GM19324 (cell line): ENCODE measurements around the gene KLF5.
"Not testable (repeated sequence)": the region's sequence is repeated elsewhere in the genome, so short reads cannot be mapped to it uniquely, and the experiment has no call there.

Source experiments
- ATAC-seq: cut with Tn5 transposase; IDR thresholded peaks from one replicate; pipeline ENCODE4 v1.9.1; 2021; ENCODE audit warnings: mild to moderate bottlenecking, moderate library complexity; ENCODE audit not compliant: unreplicated experiment, low FRiP score

The KLF5 gene

DNA sequence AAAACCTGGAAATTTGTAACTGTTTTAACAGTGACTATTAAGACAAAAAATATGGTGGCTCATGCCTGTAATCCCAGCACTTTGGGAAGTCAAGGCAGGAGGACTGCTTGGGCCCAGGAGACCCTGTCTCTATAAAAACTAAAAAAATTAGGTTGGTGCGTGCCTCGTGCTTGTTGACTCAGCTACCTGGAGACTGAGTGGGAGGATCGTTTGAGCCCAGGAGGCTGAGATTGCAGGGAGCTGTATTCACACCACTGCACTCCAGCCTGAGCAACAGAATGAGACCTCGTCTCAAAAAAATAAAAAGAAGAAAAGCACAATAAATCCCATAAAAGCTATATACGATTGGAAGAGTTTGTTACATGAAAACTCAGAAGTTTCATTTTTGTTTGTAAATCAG lies 23.7 kb downstream of the KLF5 start:
- ATAC-seq: no peak

DNA sequence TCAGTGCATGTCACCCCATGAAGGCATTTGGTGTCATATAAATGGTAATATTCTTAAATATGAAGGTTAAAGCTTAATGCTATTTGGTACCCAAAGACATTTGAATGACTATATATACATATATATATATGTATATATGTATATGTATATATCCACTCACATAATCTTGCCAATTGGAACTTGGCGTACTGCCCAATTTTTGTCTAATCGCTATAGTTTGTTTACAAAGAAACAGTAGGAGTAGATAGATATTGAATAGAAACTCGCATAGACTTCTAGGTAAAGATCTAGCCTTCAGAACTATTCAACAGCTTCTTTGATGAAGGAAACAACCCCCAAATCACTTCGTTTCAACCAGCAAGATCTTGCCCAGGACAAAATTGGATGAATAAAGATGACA lies 24.1 kb downstream of the KLF5 start:
- ATAC-seq: no peak

DNA sequence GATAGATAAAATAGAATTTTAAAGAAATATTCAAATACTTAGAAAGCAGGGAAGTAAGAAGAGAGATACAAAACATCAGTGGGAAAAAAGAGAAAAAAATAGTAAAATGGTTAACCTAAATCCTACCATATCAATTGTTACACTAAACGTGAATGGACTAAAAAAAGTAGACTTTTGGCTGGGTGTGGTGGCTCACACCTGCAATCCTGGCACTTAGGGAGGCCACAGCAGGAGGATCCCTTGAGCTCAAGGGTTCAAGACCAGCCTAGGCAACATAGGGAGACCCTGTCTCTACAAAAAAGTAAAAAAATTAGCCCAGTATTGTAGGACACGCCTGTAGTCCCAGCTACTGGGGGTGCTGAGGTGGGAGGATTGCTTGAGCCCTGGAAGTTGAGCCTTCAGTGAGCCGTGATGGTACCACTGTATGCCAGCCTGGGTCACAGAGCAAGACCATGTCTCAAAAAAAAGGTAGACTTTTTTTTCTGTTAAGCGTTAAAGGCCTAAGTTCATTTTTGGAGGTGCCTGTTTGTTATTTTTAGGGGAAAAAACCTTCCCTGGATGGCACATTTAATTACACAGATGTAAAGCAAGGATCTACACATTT lies 29.6 kb downstream of the KLF5 start:
- no peak for ATAC-seq

DNA sequence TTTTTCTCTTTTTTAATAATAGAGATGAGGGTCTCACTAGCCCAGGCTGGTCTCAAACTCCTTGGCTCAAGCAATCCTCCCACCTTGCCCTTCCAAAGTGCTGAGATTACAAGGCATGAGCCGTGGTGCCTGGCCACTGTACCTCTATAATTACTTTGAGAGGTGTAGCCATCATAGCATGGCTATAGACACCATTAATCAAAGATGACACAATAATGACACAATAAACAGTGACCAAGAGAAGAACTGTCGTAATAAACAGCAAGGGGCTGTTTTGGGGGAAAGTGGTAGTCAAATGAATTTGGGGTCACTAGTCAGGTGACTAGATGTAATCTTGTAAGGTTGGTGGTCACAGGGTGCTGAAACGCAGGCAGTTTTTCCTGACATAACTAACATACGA lies 30.4 kb downstream of the KLF5 start:
- ATAC-seq: no peak

DNA sequence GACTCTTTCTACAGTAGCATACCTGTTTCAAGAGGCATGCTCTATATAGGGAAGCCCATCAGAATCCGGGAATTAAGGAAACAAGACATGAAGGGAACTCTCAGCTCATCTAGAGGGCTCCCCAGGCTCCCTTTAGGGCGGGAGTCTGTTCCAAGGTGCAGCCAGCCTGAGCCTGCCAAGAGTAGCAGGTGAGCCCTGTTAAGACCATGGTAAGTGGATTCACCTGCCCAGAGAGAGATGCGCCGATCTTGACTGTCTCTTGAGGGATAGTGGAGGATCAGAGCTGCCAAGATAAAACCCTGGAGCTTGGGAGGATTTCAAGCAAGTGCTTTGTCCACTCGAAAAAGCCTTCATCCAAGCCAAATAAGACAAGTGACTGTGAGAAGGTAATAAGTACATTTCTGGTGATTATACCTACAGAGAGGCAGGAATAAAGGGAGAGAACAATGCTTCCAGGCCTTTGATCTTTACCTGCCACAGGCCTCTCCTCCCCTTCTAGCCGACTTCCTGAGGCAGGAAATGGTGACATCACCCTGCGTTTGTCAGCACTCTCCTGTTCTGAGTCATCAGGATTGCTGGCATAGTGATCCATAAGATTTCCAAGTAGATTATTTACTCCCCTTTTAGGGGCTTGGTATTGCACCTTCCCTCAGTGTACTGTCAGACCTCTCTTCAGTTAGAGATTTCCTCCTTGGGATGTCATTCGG lies 31.5 kb downstream of the KLF5 start:
- no peak for ATAC-seq

DNA sequence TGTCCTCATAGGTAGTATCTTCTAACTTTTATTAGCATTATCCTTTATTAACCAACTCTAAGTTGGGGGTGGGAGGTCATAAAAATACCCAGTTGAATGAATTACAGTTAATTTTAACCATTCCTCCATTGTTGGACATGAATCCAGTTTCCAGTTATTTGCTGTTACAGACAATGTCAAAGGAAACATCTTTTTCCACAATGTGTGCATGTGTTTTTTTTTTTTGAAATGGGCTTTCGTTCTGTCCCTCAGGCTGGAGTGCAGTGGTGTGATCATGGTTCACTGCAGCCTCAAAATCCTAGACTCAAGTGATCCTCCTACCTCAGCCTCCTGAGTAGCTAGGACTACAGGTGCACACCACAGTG lies 32.0 kb downstream of the KLF5 start:
- ATAC-seq: no peak

DNA sequence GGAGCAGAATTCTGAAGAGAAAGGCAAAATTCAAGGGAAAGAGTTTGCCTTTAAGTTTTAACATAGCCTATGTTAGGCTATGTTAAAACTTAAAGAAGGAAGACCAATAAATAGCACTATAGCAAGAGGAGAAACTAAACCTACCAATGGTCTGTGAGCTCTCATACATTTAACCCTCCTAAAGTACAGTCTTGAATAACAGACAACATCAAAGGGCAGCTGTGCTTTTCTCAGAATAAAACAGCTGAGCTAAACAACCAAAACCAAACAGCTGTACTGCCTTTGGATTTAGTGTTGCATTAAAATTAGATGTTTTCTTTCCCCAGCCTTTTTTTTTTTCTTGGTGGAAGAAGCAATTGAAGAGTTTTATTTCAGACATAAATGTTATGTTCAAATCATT lies 34.0 kb downstream of the KLF5 start:
- ATAC-seq: no peak

DNA sequence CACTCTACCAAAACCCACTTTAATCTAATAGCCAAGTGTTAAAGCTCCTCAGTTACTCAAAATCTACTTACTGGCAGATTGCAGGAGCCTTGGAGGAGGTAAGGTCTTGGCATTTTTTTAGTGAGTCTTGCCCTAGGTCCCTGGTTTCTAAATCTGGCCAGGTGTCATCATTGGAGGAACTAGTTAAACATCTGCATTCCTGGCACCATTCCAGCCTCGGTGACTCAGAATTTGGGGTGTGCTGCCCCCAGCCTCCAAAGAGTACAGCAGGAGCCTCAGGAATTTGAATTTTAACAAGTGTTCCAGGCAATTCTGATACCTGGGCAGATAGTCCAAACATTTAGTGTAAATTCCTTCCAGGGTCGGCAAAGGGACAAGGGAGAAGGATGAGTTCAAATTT lies 37.4 kb downstream of the KLF5 start:
- no peak for ATAC-seq

DNA sequence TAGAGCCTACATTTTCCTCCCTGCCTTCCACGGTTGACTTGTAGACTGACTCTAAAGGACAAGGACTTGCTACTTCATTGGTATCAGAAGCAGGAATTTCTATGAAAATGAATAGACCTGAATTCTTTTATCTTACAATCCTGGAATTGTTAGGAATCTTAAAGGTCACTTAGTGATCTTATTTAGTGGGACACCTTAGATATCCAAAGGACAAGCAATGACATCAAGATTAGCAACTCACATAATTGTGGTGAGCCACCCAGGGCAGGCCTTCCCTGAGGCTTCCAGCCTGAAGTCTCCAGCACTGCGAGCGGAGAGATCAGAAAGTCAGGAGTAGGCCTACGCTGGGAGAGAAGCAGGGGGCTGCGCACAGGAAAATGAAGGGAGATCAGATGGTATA lies 37.8 kb downstream of the KLF5 start:
- no peak for ATAC-seq

DNA sequence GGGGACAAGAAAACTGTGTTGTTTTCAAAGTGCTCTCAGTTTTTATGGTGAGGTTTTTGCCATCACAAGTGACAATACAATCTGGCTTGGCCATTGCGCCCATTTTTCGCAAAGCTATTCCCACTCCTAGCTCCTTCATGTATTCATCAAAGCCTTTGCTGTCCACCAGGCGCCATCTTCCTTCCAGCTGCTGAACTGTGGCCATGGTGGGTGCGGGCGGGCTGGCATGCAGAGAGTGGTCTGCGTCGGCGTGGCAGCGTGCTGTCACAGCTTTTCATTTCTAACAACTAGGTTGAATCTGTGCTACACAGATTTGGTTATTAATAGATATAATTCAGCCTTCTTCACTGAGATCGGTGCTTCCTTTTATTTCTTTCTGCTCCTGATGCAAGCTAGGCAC lies 42.0 kb downstream of the KLF5 start:
- ATAC-seq: not testable (repeated sequence)

DNA sequence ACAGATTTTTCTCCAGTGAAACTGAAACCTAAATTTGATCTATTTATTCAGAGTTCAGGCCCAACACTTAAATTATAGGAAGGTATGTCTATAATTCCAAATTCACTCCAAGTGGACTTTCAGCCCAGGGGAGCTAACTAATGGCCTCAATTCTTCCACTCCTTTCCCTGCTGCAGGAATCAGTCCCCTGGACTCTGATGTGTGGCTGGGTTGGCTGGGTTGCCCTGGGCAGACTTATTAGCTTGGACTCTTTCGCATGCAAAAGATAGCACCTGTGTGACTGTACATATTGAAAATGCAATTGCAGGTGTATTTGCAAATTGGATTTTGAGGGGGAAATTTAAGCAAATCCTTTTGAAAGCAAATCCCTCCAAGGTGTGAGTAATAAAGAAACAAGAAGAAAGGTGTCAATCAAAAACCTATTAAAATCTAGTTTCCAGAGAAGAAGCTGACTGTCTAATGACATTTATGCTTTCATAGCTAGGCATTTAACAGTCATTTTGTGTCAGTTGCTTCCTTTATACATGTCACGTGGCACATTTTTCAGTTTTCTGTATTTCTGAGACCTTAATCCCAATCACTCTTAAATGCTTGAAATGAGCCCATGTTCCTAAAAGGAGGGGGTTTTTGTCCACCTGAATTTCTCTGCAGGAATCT lies 42.7 kb downstream of the KLF5 start:
- no peak for ATAC-seq

DNA sequence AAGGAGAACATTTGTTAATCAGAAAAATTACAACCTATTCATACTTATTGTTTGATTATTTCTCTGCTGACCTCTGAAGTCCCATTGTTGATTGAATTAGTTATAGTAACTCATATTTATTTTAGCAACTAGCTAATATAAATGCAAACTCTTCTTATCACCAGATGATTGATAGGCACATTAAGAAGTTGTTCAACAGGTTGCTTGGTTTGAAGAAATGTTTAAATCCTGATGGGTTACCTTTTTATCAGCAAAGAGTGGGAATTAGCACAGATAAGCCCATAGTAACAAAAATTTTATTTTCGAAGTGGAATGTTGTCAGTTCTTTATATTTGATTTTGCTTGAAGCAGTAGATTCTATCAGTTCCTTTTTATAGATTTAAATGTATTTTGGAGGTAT lies 44.4 kb downstream of the KLF5 start:
- ATAC-seq: no peak

DNA sequence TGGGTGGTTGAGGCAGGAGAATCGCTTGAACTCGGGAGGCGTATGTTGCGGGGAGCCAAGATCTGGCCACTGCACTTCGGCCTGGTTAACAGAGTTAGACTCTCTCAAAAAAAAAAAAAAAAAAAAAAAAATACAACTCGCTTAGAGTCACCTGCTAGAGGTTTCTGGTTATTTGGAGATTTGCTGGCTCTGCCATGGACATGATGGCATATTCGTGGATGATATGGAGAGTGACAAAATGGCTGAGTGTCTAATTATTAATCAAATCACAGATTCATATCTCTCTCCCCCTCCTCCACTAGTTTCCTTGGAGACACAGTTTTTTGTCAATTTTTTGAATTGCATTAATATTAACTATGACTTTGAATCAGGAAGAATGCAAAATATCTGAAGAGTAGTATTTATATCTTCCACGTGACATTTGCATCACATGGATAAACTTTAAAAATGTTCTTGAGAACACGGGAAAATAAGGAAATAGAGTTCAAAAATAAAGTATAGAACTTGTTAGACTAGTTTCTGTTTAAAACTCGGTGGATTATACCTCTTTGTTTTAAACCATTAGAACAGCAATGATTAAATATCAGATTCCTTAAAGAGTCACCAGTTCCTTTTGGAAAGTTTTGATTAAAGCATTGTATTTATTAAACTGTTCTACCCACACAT lies 47.8 kb downstream of the KLF5 start:
- no peak for ATAC-seq

DNA sequence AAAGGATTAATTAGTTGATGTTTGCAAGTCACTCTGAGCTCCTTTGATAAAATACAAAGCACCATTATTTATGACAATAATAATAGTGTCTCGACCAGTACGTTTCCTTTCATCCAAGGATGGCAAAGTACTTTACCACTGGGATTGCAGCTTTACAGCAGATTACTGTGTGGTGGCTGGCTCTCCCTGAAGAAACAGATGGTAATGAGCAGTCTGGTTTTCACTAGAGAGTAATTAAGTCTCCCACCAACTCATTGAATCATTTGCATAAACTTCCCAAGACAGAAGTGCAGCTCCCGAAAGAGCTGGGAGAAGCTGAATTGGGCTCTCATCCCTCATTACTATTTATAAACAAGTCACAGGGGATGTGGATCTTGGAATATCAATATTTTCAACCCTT lies 48.7 kb downstream of the KLF5 start:
- no peak for ATAC-seq

DNA sequence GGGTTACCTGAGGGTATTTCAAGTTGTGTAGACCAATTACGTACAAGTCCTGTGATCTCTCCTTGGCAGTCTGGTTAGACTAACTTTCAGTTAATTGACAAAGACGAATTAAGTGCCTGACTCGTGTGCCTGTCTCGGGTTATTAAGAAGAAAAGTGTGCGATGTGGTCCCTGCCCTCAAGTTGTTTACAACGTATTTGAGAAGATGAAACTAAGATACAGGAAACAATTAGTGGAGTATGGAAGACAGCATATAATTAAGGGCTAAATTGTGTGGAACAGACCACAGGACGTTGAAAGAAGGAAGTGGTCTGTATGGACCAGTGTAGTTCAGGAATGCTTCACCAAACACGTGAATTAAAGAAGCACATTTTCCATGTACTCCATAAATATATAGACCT lies 49.2 kb downstream of the KLF5 start:
- no peak for ATAC-seq

DNA sequence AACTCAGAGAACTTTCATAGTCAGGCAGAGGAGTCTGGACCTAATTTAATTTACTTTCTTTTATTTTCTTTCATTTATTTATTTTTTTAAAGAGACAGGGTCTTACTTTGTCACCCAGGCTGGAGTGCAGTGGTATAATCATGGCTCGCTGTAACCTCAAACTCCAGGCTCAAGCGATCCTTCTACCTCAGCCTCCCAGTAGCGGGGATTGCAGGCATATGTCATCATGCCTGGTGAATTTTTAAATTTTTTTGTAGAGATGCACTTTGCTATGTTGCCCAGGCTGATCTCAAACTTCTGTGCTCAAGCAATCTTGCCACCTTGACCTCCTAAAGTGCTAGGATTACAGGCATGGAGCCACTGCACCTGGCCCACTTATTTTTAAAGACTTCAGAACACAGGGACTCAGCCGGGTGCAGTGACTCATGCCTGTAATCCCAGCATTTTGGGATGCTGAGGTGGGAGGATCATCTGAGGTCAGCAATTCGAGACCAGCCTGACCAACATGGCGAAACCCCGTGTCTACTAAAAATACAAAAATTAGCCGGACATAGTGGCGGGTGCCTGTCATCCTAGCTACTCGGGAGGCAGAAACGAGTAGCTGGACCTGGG lies 50.6 kb downstream of the KLF5 start:
- ATAC-seq: no peak

DNA sequence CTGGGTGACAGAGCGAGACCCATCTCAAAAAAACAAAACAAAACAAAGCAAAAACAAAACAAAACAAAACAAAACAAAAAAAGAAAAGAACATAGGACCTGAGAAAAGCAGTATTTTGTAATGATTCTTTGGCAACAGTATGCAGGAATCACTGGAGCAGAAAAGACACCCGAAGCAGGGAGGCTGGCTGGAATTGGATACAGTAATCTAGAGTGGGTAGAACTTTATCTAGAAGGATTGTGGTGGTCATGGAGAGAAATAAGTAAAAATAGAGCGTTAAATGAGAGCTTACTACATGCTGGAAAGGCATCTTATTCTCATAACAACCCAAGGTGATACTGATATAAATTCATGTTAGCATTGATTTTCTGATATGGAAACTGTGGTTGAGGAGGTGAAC lies 51.2 kb downstream of the KLF5 start:
- ATAC-seq: no peak

DNA sequence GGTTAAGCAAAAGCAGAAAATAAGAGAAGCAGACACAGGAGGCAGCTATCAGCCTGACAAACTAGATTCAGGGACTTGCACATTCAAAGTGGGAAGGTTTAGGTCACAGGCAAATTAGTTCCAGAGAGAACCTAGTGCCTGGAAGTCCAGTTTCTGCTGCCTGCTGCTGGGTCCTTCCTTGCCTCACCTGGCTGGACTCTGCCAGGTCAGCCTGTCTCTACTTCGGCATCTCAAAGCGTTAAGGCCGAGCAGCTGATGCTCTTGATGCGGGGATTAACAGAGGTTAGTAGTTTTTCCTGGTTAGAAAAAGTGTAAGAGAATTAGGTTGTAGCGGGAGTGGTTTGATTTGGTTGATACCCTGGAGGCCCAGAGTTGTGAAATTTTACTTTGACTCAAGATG lies 52.0 kb downstream of the KLF5 start:
- ATAC-seq: no peak

DNA sequence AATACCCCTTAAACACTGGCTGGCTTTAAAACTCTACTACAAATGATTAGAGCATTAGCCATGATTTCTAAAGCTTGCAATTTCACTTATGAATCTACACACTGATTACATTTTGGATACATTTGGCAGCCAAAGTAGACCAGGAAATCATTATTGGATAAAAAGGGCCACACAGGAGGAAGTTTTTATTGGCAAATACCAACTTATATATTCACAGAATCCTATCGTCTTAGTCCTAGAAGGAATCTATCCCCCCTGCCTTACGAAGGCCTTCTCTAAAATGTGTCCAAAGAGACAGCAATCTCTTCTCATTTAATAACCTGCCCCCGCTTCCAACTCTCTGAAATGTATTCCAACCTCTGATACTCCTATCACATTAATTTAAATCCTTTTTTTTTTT lies 52.5 kb downstream of the KLF5 start:
- no peak for ATAC-seq

DNA sequence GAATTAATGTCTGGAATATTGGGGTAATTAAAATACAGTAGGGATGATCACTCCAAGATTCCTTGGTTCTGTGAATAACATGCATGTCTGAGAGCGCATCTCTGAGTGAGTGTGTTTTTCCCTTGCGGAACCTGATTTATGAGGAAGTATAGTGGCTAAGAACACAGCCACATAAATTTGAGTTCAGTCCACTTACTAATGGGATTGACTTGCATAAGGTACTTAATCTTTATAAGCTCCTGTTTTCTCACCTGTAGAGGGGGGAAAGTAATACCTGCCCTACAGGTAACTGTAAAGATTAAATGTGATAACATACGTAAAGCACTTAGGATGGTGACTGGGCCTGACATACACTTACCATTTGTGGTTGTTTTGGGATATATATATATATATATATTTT lies 60.8 kb downstream of the KLF5 start:
- no peak for ATAC-seq
